ENCODE results near the gene LTBP1. TPM values are rescaled to one million over a fixed set of nuclear protein-coding genes. Genes with fewer than 3 reads are reported as not detected.
"Not testable (repeated sequence)": the region's sequence is repeated elsewhere in the genome, so short reads cannot be mapped to it uniquely, and the experiment has no call there.

The LTBP1 gene
- total and polyA plus RNA-seq, 11 donors: 23.5 to 150 (median 102) TPM

- no peak overlapping the region for H3K4me3 ChIP-seq
- ATAC-seq (peak in 3 of 4 donors; percentile 54 to 65 (median 60)), DNase-seq (no peak)
- H3K36me3 ChIP-seq: peaks cover 0 to 27% (median 5%) of the 10 kb centered on the region in 9 donors
- no peaks in the 10 kb centered on the region for H3K9me3 ChIP-seq
- H3K27me3 ChIP-seq: no peaks in the 10 kb centered on the region
- no peak for TF ChIP-seq CTCF (IDR thresholded peaks at IDR 0.05)
- TF ChIP-seq POLR2A (IDR thresholded peaks at IDR 0.05): no peak
- 64 to 91% (median 82%) methylated on average over 2 of the region's 2 CpGs for WGBS, 4 donors
- peak overlapping the region in 1 of 12 donors; percentile 19 for H3K27ac ChIP-seq
- intact Hi-C loops (cut with DNase I): no loop called here
- peaks cover 0 to 15% (median 3%) of the 10 kb centered on the region in 12 donors for H3K4me1 ChIP-seq
Observed at GRCh38 chr2:33384599-33384961, 437.8 kb downstream of the LTBP1 start.

GRCh38 chr2:33388996-33389395 lies 442.2 kb downstream of the LTBP1 start:
- H3K9me3 ChIP-seq: no peaks in the 10 kb centered on the region
- ATAC-seq (peak in 1 of 4 donors; percentile 21), DNase-seq (no peak)
- no peak for TF ChIP-seq CTCF (IDR thresholded peaks at IDR 0.05)
- TF ChIP-seq POLR2A (IDR thresholded peaks at IDR 0.05): no peak
- intact Hi-C loops (cut with DNase I): no loop called here
- H3K4me1 ChIP-seq: peaks cover 0 to 14% (median 2%) of the 10 kb centered on the region in 12 donors
- H3K36me3 ChIP-seq: peaks cover 0 to 35% (median 12%) of the 10 kb centered on the region in 9 donors
- WGBS, 4 donors: 88 to 98% (median 95%) methylated on average over 13 to 14 of the region's 14 CpGs
- H3K27ac ChIP-seq: no peak overlapping the region
- H3K4me3 ChIP-seq: no peak overlapping the region
- H3K27me3 ChIP-seq: no peaks in the 10 kb centered on the region

- not testable (repeated sequence) for H3K4me1 ChIP-seq, H3K27ac ChIP-seq
- intact Hi-C loops (cut with DNase I): loop anchor here in 1 of 10 donors (10.0 kb wide), 1 partner anchor 835 kb away; no protein-coding TSS in a partner anchor
Observed at GRCh38 chr2:33389695-33390094, 442.9 kb downstream of the LTBP1 start.

GRCh38 chr2:33391529-33392255 lies 444.9 kb downstream of the LTBP1 start:
- Histone ChIP-seq H3K27ac (no peak overlapping the region), H3K27me3 (no peaks in the 10 kb centered on the region), H3K4me1 (peaks cover 0 to 4% (median 0%) of the 10 kb centered on the region in 12 donors), H3K9me3 (peaks cover 0 to 5% (median 0%) of the 10 kb centered on the region in 12 donors), H3K36me3 (peaks cover 0 to 38% (median 12%) of the 10 kb centered on the region in 9 donors), H3K4me3 (no peak overlapping the region)
- TF ChIP-seq CTCF (IDR thresholded peaks at IDR 0.05) (no peak), POLR2A (IDR thresholded peaks at IDR 0.05) (no peak)
- DNase-seq (no peak), ATAC-seq (no peak)
- 74 to 75% (median 75%) methylated on average over 5 of the region's 5 CpGs for WGBS, 4 donors
- intact Hi-C loops (cut with DNase I): loop anchor here in 1 of 10 donors (10.0 kb wide), 1 partner anchor 837 kb away; no protein-coding TSS in a partner anchor

More at GRCh38 chr2:33389695-33390094, 442.9 kb downstream of the LTBP1 start:
- not testable (repeated sequence) for DNase-seq, ATAC-seq, H3K4me3 ChIP-seq, H3K9me3 ChIP-seq, H3K27me3 ChIP-seq
- peaks cover 0 to 35% (median 12%) of the 10 kb centered on the region in 9 donors for H3K36me3 ChIP-seq
- WGBS, 4 donors: 80 to 99% (median 90%) methylated on average over 6 of the region's 6 CpGs
